HEK293 (cell line): ENCODE results near the gene NCOA6.
A peak's percentile ranks its signal among the peaks of the same experiment; 100 is the strongest.

Experiments
- CTCF ChIA-PET: fragments of 350-600 bp; formaldehyde crosslinking; extraction: SDS; loops from one replicate; lab custom pipeline; 2021; ENCODE audit warnings: antibody characterized with exemption; lab: Yijun Ruan, JAX
- POLR2A ChIA-PET: fragments of 300-600 bp; formaldehyde crosslinking; extraction: SDS; loops from one replicate; lab custom pipeline; 2020; ENCODE audit warnings: antibody characterized with exemption, inconsistent platforms; lab: Yijun Ruan, JAX
- H3K27ac ChIP-seq: fragments of 200-500 bp; sonication (Bioruptor generic); 2 replicates; pipeline ENCODE4 v1.5.1; 2014; ENCODE audit warnings: low read depth, low read length, control low read depth, inconsistent platforms; ENCODE audit errors: extremely low read depth
- H3K36me3 ChIP-seq, 2 experiments: fragments of 200-500 bp in 1 of 2; sonication (Bioruptor generic) in 1 of 2; 1 replicate in 1 of 2; 2 replicates in 1 of 2; pipeline ENCODE4 v1.5.1; 2014 to 2017; ENCODE audit warnings: inconsistent platforms in 2 of 2, low read length in 2 of 2; ENCODE audit not compliant: control insufficient read depth in 2 of 2, insufficient read depth in 1 of 2
- H3K4me1 ChIP-seq: fragments of 200-500 bp; sonication (Bioruptor generic); 2 replicates; pipeline ENCODE4 v1.5.1; 2014; ENCODE audit warnings: mild to moderate bottlenecking, low read length, inconsistent platforms; ENCODE audit not compliant: control insufficient read depth, insufficient read depth
- H3K4me3 ChIP-seq: 2 replicates; pipeline ENCODE4 v1.5.1; 2011; ENCODE audit warnings: low read depth, mild to moderate bottlenecking, control low read depth, low read length, moderate library complexity
- H3K9me3 ChIP-seq: fragments of 200-500 bp; sonication (Bioruptor generic); 2 replicates; pipeline ENCODE4 v1.5.1; 2014; ENCODE audit warnings: low read depth, low read length, inconsistent platforms; ENCODE audit not compliant: control insufficient read depth, insufficient read depth
- GLIS2 ChIP-seq: fragments of 450-650 bp; formaldehyde crosslinking; IDR thresholded peaks from 2 replicates; pipeline ENCODE4 v1.5.1; 2016; ENCODE audit warnings: missing biosample characterization, missing genetic modification characterization
- PRDM6 ChIP-seq: fragments of 450-650 bp; formaldehyde crosslinking; IDR thresholded peaks from 2 replicates; pipeline ENCODE4 v1.5.1; 2017; ENCODE audit warnings: missing biosample characterization, missing genetic modification characterization
- YY1 ChIP-seq: fragments of 450-650 bp; formaldehyde crosslinking; IDR thresholded peaks from 2 replicates; pipeline ENCODE4 v1.5.1; 2018; ENCODE audit warnings: missing biosample characterization, missing genetic modification characterization
- ZBTB44 ChIP-seq: fragments of 450-650 bp; IDR thresholded peaks from 2 replicates; pipeline ENCODE4 v1.5.1; 2018; ENCODE audit warnings: missing biosample characterization, mild to moderate bottlenecking, missing genetic modification characterization
- ZBTB6 ChIP-seq: fragments of 450-650 bp; formaldehyde crosslinking; IDR thresholded peaks from 2 replicates; pipeline ENCODE4 v1.5.1; 2017; ENCODE audit warnings: missing biosample characterization, missing genetic modification characterization
- ZFP3 ChIP-seq: fragments of 450-650 bp; formaldehyde crosslinking; IDR thresholded peaks from 2 replicates; pipeline ENCODE4 v1.5.1; 2016; ENCODE audit warnings: low read depth, missing biosample characterization, missing genetic modification characterization
- ZNF121 ChIP-seq: fragments of 450-650 bp; formaldehyde crosslinking; IDR thresholded peaks from 2 replicates; pipeline ENCODE4 v1.5.1; 2016; ENCODE audit warnings: missing biosample characterization, missing genetic modification characterization
- ZNF211 ChIP-seq: fragments of 450-650 bp; formaldehyde crosslinking; IDR thresholded peaks from 2 replicates; pipeline ENCODE4 v1.5.1; 2016; ENCODE audit warnings: low read depth, missing biosample characterization, missing genetic modification characterization
- ZNF248 ChIP-seq: fragments of 450-650 bp; formaldehyde crosslinking; IDR thresholded peaks from 2 replicates; pipeline ENCODE4 v1.5.1; 2017; ENCODE audit warnings: missing biosample characterization, missing genetic modification characterization
- ZNF426 ChIP-seq: fragments of 450-650 bp; formaldehyde crosslinking; IDR thresholded peaks from 2 replicates; pipeline ENCODE4 v1.5.1; 2017; ENCODE audit warnings: missing biosample characterization, missing genetic modification characterization, mild to moderate bottlenecking, inconsistent platforms, moderate library complexity
- ZNF513 ChIP-seq: fragments of 450-650 bp; IDR thresholded peaks from 2 replicates; pipeline ENCODE4 v1.5.1; 2018; ENCODE audit warnings: missing biosample characterization, missing genetic modification characterization
- ZNF560 ChIP-seq: fragments of 450-650 bp; formaldehyde crosslinking; IDR thresholded peaks from 2 replicates; pipeline ENCODE4 v1.5.1; 2017; ENCODE audit warnings: missing biosample characterization, missing genetic modification characterization, borderline replicate concordance
- ZNF610 ChIP-seq: fragments of 450-650 bp; formaldehyde crosslinking; IDR thresholded peaks from 2 replicates; pipeline ENCODE4 v1.5.1; 2016; ENCODE audit warnings: missing biosample characterization, missing genetic modification characterization, borderline replicate concordance
- TF ChIP-seq, protein P1 (sequence below): fragments of 450-650 bp; formaldehyde crosslinking; IDR thresholded peaks from 2 replicates; pipeline ENCODE4 v1.5.1; 2017; ENCODE audit warnings: missing biosample characterization, missing genetic modification characterization
- TF ChIP-seq, protein P2 (sequence below): fragments of 450-650 bp; formaldehyde crosslinking; IDR thresholded peaks from 2 replicates; pipeline ENCODE4 v1.5.0; 2017; ENCODE audit warnings: missing biosample characterization, missing genetic modification characterization, borderline replicate concordance

The NCOA6 gene

DNA sequence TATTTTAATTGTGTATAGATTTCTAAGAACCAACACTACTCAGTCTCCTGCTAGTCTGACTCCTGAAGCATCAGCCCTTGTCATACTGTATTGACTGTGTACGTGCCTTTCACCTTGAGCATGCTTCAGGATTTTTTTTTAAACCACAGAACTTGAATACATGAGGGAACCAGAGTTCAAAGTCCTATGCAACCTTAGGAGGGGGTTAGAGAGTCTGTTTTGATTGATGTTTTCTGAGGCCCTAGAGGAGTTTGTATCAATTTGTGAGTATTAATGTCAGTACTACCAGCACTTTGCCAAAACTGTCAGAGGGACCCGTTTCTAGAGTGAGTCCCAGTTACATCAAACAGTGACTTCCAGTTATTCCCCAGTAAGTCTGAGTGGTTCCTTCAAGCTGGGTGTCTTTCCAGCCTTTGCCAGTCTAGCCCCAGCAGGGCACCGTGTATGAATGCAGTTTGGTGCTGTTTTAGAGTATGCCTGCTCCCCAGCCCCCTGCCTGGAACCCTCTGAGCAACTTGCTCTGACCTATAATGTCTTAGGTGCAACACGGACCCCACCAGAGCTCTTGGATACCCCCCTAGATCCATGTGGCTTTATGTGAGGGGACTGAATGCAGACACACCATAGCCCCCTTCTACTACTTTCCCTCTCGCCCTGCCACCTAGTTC is 112.8 kb downstream of the NCOA6 start (continued):
- TF ChIP-seq, protein P1, sequence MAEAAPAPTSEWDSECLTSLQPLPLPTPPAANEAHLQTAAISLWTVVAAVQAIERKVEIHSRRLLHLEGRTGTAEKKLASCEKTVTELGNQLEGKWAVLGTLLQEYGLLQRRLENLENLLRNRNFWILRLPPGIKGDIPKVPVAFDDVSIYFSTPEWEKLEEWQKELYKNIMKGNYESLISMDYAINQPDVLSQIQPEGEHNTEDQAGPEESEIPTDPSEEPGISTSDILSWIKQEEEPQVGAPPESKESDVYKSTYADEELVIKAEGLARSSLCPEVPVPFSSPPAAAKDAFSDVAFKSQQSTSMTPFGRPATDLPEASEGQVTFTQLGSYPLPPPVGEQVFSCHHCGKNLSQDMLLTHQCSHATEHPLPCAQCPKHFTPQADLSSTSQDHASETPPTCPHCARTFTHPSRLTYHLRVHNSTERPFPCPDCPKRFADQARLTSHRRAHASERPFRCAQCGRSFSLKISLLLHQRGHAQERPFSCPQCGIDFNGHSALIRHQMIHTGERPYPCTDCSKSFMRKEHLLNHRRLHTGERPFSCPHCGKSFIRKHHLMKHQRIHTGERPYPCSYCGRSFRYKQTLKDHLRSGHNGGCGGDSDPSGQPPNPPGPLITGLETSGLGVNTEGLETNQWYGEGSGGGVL (tag by site-specific recombination) = no peak
- TF ChIP-seq, protein P2, sequence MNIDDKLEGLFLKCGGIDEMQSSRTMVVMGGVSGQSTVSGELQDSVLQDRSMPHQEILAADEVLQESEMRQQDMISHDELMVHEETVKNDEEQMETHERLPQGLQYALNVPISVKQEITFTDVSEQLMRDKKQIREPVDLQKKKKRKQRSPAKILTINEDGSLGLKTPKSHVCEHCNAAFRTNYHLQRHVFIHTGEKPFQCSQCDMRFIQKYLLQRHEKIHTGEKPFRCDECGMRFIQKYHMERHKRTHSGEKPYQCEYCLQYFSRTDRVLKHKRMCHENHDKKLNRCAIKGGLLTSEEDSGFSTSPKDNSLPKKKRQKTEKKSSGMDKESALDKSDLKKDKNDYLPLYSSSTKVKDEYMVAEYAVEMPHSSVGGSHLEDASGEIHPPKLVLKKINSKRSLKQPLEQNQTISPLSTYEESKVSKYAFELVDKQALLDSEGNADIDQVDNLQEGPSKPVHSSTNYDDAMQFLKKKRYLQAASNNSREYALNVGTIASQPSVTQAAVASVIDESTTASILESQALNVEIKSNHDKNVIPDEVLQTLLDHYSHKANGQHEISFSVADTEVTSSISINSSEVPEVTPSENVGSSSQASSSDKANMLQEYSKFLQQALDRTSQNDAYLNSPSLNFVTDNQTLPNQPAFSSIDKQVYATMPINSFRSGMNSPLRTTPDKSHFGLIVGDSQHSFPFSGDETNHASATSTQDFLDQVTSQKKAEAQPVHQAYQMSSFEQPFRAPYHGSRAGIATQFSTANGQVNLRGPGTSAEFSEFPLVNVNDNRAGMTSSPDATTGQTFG (tag by site-specific recombination) = no peak
- no peak for TF ChIP-seq ZFP3 (tag by site-specific recombination)
- no peak for TF ChIP-seq ZNF426 (tag by site-specific recombination)
- TF ChIP-seq ZNF560 = no peak
- no peak for TF ChIP-seq ZBTB44 (tag by site-specific recombination)
- no peak for TF ChIP-seq ZNF121 (tag by site-specific recombination)
- TF ChIP-seq ZNF211 (tag by site-specific recombination) = no peak
- TF ChIP-seq, all 188 proteins: peak for 0

GRCh38 chr20:34711813-34712430 is 113.5 kb downstream of the NCOA6 start:
- Histone ChIP-seq H3K9me3 (no peaks in the 10 kb centered on the region), H3K36me3 (peaks cover 0 to 50% of the 10 kb centered on the region in 2 experiments; a peak in 2 of 3 replicates), H3K4me1 (peaks cover 5% of the 10 kb centered on the region; the same call in 1 of the 2 replicates), H3K27ac (no peak overlapping the region), H3K4me3 (no peak overlapping the region)
- POLR2A ChIA-PET = interaction anchor here (0.6 kb wide), 1 partner anchor 9 kb away, joined by 3 read pairs; no protein-coding TSS in a partner anchor
- CTCF ChIA-PET = interaction anchor here (0.6 kb wide), 1 partner anchor 1426 kb away, joined by 4 read pairs; no protein-coding TSS in a partner anchor
- no peak for TF ChIP-seq YY1 (tag by site-specific recombination)
- no peak for TF ChIP-seq ZNF610
- no peak for TF ChIP-seq ZNF513
- TF ChIP-seq PRDM6 = no peak
- no peak for TF ChIP-seq ZNF248 (tag by site-specific recombination)
- 0 out of 2 replicates have a peak, but pooled peaks have one; percentile 19 for TF ChIP-seq GLIS2 (tag by site-specific recombination)
- no peak for TF ChIP-seq ZBTB6
